Left lung (tissue), 10 donors: ENCODE results near the gene NBAS. TPM values are rescaled to one million over a fixed set of nuclear protein-coding genes. Genes with fewer than 3 reads are reported as not detected.

Source experiments
- ATAC-seq: fragments of 200-7000 bp; cut with Tn5 transposase; one replicate; pipeline ENCODE4 v1.9.1; 2020; ENCODE audit warnings: moderate library complexity
- DNase-seq, 4 donors: peaks; one replicate each; pipeline ENCODE4 v3.0.0-alpha.2; 2013 to 2020
- H3K27ac ChIP-seq, 2 donors: fragments of 200-600 bp; sonication (generic) in 1 of 2; one replicate each; pipeline versions ENCODE4 v1.5.0 to v1.8.0; 2020 to 2021
- H3K27me3 ChIP-seq, 2 donors: fragments of 200-600 bp; sonication (generic) in 1 of 2; one replicate each; pipeline versions ENCODE4 v1.5.0 to v1.8.0; 2020 to 2021
- H3K36me3 ChIP-seq, 2 donors: fragments of 200-600 bp; sonication (generic) in 1 of 2; one replicate each; pipeline versions ENCODE4 v1.5.0 to v1.8.0; 2020 to 2021
- H3K4me1 ChIP-seq, 2 donors: fragments of 200-600 bp; one replicate each; pipeline ENCODE4 v1.8.0; 2021
- H3K4me3 ChIP-seq, 2 donors: fragments of 200-600 bp; sonication (generic) in 1 of 2; one replicate each; pipeline versions ENCODE4 v1.5.0 to v1.8.0; 2020 to 2021; ENCODE audit warnings: mild to moderate bottlenecking in 1 of 2
- H3K9me3 ChIP-seq, 2 donors: fragments of 200-600 bp; sonication (generic) in 1 of 2; one replicate each; pipeline versions ENCODE4 v1.5.0 to v1.8.0; 2020 to 2021
- CTCF ChIP-seq, 2 donors: fragments of 200-600 bp; sonication (generic) in 1 of 2; IDR thresholded peaks; one replicate each; pipeline versions ENCODE4 v1.5.0 to v1.8.0; 2021; ENCODE audit warnings: antibody characterized with exemption in 2 of 2
- intact Hi-C, 2 donors: fragments of 100-400 bp; cut with DNase I; formaldehyde crosslinking; loops; one replicate each; pipeline versions ENCODE4 v1.11.2 to v1.14.2; 2022
- polyA plus RNA-seq, 6 donors: library from polyadenylated mRNA; unstranded; fragments of 120-200 nt; gene quantifications; one replicate each; pipeline ENCODE4 v1.2.1, GENCODE V29; 2013; ENCODE audit not compliant: insufficient read length in 6 of 6
- total RNA-seq, 2 donors: library from RNA; stranded (reverse); fragmentation: NEBNext Ultra II Directional; extraction: Animal tissue kit (Norgen Biotek cat#: 25700); gene quantifications; one replicate each; pipeline ENCODE4 v1.2.1, GENCODE V29; 2021
- donor health status: DM: no; HTN: yes; CAD: no.
- donor health status: DM: no; HTN: no; CAD: no.

Gene NBAS
- total and polyA plus RNA-seq, 8 donors: 36.6 to 57.4 (median 46.3) TPM

- no peaks in the 10 kb centered on the region for H3K27me3 ChIP-seq
These were observed 253.6 kb downstream of the NBAS start for GRCh38 chr2:15307526-15307925.

GRCh38 chr2:15306706-15307105, 254.4 kb downstream of the NBAS start:
- intact Hi-C loops: no loop called here
- H3K4me1 ChIP-seq: no peaks in the 10 kb centered on the region
- no peaks in the 10 kb centered on the region for H3K9me3 ChIP-seq
- TF ChIP-seq CTCF (IDR thresholded peaks at IDR 0.05): no peak
- ATAC-seq: no peak
- no peak overlapping the region for H3K27ac ChIP-seq
- H3K36me3 ChIP-seq: peaks cover 0 to 35% of the 10 kb centered on the region in 2 donors
- H3K27me3 ChIP-seq: no peaks in the 10 kb centered on the region
- no peak overlapping the region for H3K4me3 ChIP-seq
- DNase-seq: peak in 2 of 4 donors; percentile 8 to 42

More at GRCh38 chr2:15307526-15307925, 253.6 kb downstream of the NBAS start:
- Histone ChIP-seq H3K36me3 (peaks cover 0 to 26% of the 10 kb centered on the region in 2 donors), H3K4me3 (no peak overlapping the region), H3K9me3 (no peaks in the 10 kb centered on the region), H3K27ac (no peak overlapping the region), H3K4me1 (no peaks in the 10 kb centered on the region)
- DNase-seq (no peak), ATAC-seq (no peak)
- no peak for TF ChIP-seq CTCF (IDR thresholded peaks at IDR 0.05)
- intact Hi-C loops: no loop called here

DNA sequence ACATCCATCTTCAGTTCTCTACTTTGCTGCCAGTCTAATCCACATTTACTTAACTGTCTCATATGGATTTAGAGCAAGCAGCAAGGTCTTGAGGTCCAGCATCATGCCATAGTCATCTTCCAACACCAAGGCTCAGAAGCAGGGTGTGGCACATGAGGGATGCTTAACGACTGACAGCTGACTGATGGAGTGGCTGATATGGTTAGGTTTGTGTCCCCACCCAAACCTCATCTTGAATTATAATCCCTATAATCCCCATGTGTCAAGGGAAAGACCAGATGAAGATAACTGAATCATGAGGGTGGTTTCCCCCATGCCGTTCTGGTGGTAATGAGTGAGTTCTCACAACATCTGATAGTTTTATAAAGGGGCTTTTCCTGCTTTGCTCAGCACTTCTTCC, 257.3 kb downstream of the NBAS start:
- Histone ChIP-seq H3K4me3 (no peak overlapping the region), H3K36me3 (peaks cover 0 to 38% of the 10 kb centered on the region in 2 donors), H3K27me3 (no peaks in the 10 kb centered on the region), H3K9me3 (no peaks in the 10 kb centered on the region), H3K4me1 (no peaks in the 10 kb centered on the region), H3K27ac (no peak overlapping the region)
- DNase-seq (no peak), ATAC-seq (no peak)
- TF ChIP-seq CTCF (IDR thresholded peaks at IDR 0.05): no peak
- intact Hi-C loops: no loop called here

DNA sequence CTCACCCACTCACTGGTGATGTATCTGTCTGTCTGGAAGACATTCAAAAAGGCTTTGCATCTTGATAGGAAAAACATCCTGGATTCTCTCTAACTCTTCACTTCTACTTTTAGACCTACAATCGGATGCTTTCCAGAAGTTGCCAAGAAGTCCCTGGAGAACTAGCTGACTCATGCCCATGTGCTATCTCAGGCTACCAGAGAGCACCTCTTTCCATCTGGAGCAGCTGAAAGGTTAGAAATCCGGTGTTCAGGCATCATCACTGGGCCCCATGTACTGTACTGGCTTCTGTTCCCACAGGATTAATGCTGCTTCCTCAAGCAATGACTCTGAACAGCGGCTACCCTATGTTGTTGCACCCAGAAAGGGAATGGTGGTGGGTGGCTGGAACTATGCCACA, 259.0 kb downstream of the NBAS start:
- TF ChIP-seq CTCF (IDR thresholded peaks at IDR 0.05): no peak
- ATAC-seq (no peak), DNase-seq (no peak)
- Histone ChIP-seq H3K4me3 (no peak overlapping the region), H3K27ac (no peak overlapping the region), H3K4me1 (no peaks in the 10 kb centered on the region), H3K9me3 (no peaks in the 10 kb centered on the region), H3K36me3 (peaks cover 0 to 40% of the 10 kb centered on the region in 2 donors), H3K27me3 (no peaks in the 10 kb centered on the region)
- intact Hi-C loops: no loop called here

- Histone ChIP-seq H3K4me1 (no peaks in the 10 kb centered on the region), H3K36me3 (peaks cover 0 to 45% of the 10 kb centered on the region in 2 donors), H3K27ac (no peak overlapping the region), H3K9me3 (no peaks in the 10 kb centered on the region), H3K4me3 (no peak overlapping the region), H3K27me3 (no peaks in the 10 kb centered on the region)
- ATAC-seq: no peak
- TF ChIP-seq CTCF (IDR thresholded peaks at IDR 0.05): no peak
- DNase-seq: no peak
- intact Hi-C loops: no loop called here
These were observed 260.2 kb downstream of the NBAS start for GRCh38 chr2:15300624-15301573.
